MM.1S (cell line): ENCODE measurements around the gene HIPK3.

Experiments
- DNase-seq: peaks from one replicate; pipeline ENCODE4 v3.0.0-alpha.2; 2015
- H2AFZ ChIP-seq: fragments of 300-600 bp; sonication (generic); 2 replicates; pipeline ENCODE4 v1.6.0; 2016; ENCODE audit warnings: antibody characterized with exemption, low read length
- H3F3A ChIP-seq: fragments of 300-600 bp; sonication (generic); 2 replicates; pipeline ENCODE4 v1.6.1; 2016; ENCODE audit warnings: mild to moderate bottlenecking, antibody characterized with exemption, low read length, moderate library complexity, mixed read lengths; ENCODE audit not compliant: insufficient read depth
- H3K27ac ChIP-seq: fragments of 300-600 bp; sonication (generic); 2 replicates; pipeline ENCODE4 v1.5.1; 2016; ENCODE audit warnings: mild to moderate bottlenecking, low read length
- H3K27me3 ChIP-seq: fragments of 300-600 bp; sonication (generic); replicated peaks from 2 replicates; pipeline ENCODE4 v1.6.0; 2016; ENCODE audit warnings: low read length; ENCODE audit not compliant: insufficient read depth
- H3K36me3 ChIP-seq: fragments of 300-600 bp; sonication (generic); replicated peaks from 2 replicates; pipeline ENCODE4 v1.6.1; 2016; ENCODE audit warnings: mild to moderate bottlenecking, low read length, mixed read lengths; ENCODE audit not compliant: insufficient read depth
- H3K4me1 ChIP-seq: fragments of 300-600 bp; sonication (generic); 2 replicates; pipeline ENCODE4 v1.6.1; 2016; ENCODE audit warnings: low read length, mixed read lengths
- H3K4me2 ChIP-seq: fragments of 300-600 bp; sonication (generic); 2 replicates; pipeline ENCODE4 v1.6.0; 2016; ENCODE audit warnings: low read depth, low read length
- H3K4me3 ChIP-seq: fragments of 300-600 bp; sonication (generic); 2 replicates; pipeline ENCODE4 v1.5.1; 2016; ENCODE audit warnings: low read length, mixed read lengths
- H3K79me2 ChIP-seq: fragments of 300-600 bp; sonication (generic); 2 replicates; pipeline ENCODE4 v1.6.1; 2016; ENCODE audit warnings: mixed run types, low read length, mixed read lengths
- H3K9ac ChIP-seq: fragments of 300-600 bp; sonication (generic); 2 replicates; pipeline ENCODE4 v1.6.1; 2016; ENCODE audit warnings: low read length, mixed read lengths
- H3K9me2 ChIP-seq: fragments of 300-600 bp; sonication (generic); replicated peaks from 2 replicates; pipeline ENCODE4 v1.6.1; 2016; ENCODE audit warnings: mild to moderate bottlenecking, low read length, mixed read lengths; ENCODE audit not compliant: insufficient read depth
- H3K9me3 ChIP-seq: fragments of 300-600 bp; sonication (generic); replicated peaks from 2 replicates; pipeline ENCODE4 v1.6.1; 2016; ENCODE audit warnings: mild to moderate bottlenecking, low read length, mixed read lengths; ENCODE audit not compliant: insufficient read depth
- H4K20me1 ChIP-seq: fragments of 300-600 bp; sonication (generic); 2 replicates; pipeline ENCODE4 v1.6.1; 2016; ENCODE audit warnings: mild to moderate bottlenecking, low read length, moderate library complexity, mixed read lengths; ENCODE audit not compliant: insufficient read depth
- CTCF ChIP-seq: fragments of 300-600 bp; sonication (generic); IDR thresholded peaks from 2 replicates; pipeline ENCODE4 v1.5.1; 2016; ENCODE audit warnings: antibody characterized with exemption, low read length, mixed read lengths
- EZH2 ChIP-seq: fragments of 300-600 bp; sonication (generic); optimal IDR thresholded peaks from 2 replicates; pipeline ENCODE3; 2017; ENCODE audit warnings: low read depth, mild to moderate bottlenecking, antibody characterized with exemption, low read length, mixed read lengths
- EZH2phosphoT487 ChIP-seq: fragments of 300-600 bp; sonication (generic); IDR thresholded peaks from 2 replicates; pipeline ENCODE4 v1.6.1; 2018; ENCODE audit warnings: antibody characterized with exemption, low read length

HIPK3 gene

GRCh38 chr11:33388793-33389525 lies 131.8 kb downstream of the HIPK3 start:
- H3K9me2 ChIP-seq = no peaks in the 10 kb centered on the region
- H3K27me3 ChIP-seq = no peaks in the 10 kb centered on the region
- TF ChIP-seq EZH2phosphoT487 (no peak), EZH2 (no peak), CTCF (no peak)
- no peaks in the 10 kb centered on the region for H3K9me3 ChIP-seq
- H2AFZ ChIP-seq = peak overlapping the region; percentile 49
- no peaks in the 10 kb centered on the region for H3F3A ChIP-seq
- H3K36me3 ChIP-seq = no peaks in the 10 kb centered on the region
- no peak overlapping the region; the same call in 1 of the 2 replicates for H3K27ac ChIP-seq
- H3K79me2 ChIP-seq = no peaks in the 10 kb centered on the region
- no peaks in the 10 kb centered on the region for H4K20me1 ChIP-seq
- H3K9ac ChIP-seq = peak overlapping the region; percentile 26; the same call in 1 of the 2 replicates
- peak; percentile 46 for DNase-seq
- H3K4me2 ChIP-seq = peak overlapping the region; percentile 63
- peaks cover 13% of the 10 kb centered on the region for H3K4me1 ChIP-seq
- H3K4me3 ChIP-seq = peak overlapping the region; percentile 41

- Histone ChIP-seq H3K27ac (no peak overlapping the region; the same call in 1 of the 2 replicates), H2AFZ (peak overlapping the region; percentile 49)
Observed at GRCh38 chr11:33389635-33390034, 132.5 kb downstream of the HIPK3 start.

GRCh38 chr11:33390944-33391892 lies 134.0 kb downstream of the HIPK3 start:
- Histone ChIP-seq H3K9ac (no peak overlapping the region), H3K4me1 (peaks cover 13% of the 10 kb centered on the region), H3K4me2 (no peak overlapping the region), H4K20me1 (no peaks in the 10 kb centered on the region), H3K9me3 (no peaks in the 10 kb centered on the region), H3K36me3 (no peaks in the 10 kb centered on the region), H3K9me2 (no peaks in the 10 kb centered on the region), H3F3A (no peaks in the 10 kb centered on the region), H3K79me2 (no peaks in the 10 kb centered on the region), H3K27me3 (no peaks in the 10 kb centered on the region), H3K4me3 (no peak overlapping the region), H3K27ac (no peak overlapping the region), H2AFZ (no peak overlapping the region)
- TF ChIP-seq CTCF = no peak
- DNase-seq = no peak

More at GRCh38 chr11:33389635-33390034, 132.5 kb downstream of the HIPK3 start:
- Histone ChIP-seq H3K4me1 (peaks cover 13% of the 10 kb centered on the region), H3K9me2 (no peaks in the 10 kb centered on the region), H3K27me3 (no peaks in the 10 kb centered on the region), H3K9me3 (no peaks in the 10 kb centered on the region), H3F3A (no peaks in the 10 kb centered on the region), H3K36me3 (no peaks in the 10 kb centered on the region), H3K79me2 (no peaks in the 10 kb centered on the region), H3K9ac (peak overlapping the region; percentile 26; the same call in 1 of the 2 replicates), H3K4me3 (peak overlapping the region; percentile 41), H3K4me2 (peak overlapping the region; percentile 63), H4K20me1 (no peaks in the 10 kb centered on the region)
- DNase-seq = peak; percentile 57
- TF ChIP-seq CTCF = no peak
- TF ChIP-seq EZH2phosphoT487 = no peak
- no peak for TF ChIP-seq EZH2
